Measurements from ENCODE around the gene KHK.

DNA sequence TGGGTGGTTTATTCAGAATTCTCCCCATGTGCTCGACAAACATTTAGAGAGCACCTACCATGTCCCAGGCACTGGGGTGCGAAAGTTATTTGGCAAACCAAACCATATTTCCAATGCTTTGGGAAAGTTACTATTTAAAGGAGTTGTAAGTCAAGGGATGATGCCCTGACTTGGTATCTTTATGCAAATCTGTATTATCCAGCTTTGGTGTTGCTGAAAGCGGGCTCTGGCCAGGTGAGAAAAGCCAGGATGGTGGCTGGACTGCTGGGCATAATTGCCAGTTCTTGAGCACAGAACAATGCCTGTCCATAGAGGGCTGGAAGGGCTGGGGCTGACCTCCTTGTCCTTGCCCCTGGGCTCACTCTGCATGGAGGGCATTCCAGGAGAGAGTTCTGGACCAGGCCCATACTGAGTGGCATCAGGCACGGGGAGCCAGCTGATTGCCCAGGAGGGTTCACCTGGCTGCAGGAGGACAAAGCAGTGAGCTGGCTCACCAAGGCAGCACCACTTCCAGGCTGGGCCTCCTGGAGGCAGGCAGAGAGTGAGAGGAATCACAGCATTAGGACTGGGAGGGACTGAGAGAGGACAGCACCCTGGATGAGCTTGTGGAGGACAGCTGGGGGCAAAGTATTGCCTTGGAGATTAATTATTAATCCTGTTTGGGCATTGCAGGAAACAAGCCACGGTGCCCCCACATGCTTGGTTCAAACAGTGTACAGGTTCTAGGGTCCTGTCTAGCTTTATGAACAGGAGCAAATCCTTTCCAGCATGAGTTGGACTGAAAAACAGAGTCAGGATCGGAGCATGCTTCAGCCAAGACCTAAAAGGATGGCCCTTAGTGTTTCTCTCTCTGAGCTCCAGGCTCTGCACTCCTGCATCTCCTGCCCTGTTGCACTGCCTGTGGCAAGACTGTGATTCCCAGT lies 7.1 kb downstream of the KHK start:
- TF ChIP-seq, protein P1, sequence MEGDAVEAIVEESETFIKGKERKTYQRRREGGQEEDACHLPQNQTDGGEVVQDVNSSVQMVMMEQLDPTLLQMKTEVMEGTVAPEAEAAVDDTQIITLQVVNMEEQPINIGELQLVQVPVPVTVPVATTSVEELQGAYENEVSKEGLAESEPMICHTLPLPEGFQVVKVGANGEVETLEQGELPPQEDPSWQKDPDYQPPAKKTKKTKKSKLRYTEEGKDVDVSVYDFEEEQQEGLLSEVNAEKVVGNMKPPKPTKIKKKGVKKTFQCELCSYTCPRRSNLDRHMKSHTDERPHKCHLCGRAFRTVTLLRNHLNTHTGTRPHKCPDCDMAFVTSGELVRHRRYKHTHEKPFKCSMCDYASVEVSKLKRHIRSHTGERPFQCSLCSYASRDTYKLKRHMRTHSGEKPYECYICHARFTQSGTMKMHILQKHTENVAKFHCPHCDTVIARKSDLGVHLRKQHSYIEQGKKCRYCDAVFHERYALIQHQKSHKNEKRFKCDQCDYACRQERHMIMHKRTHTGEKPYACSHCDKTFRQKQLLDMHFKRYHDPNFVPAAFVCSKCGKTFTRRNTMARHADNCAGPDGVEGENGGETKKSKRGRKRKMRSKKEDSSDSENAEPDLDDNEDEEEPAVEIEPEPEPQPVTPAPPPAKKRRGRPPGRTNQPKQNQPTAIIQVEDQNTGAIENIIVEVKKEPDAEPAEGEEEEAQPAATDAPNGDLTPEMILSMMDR (IDR thresholded peaks at IDR 0.05), result no peak
- TF ChIP-seq POLR2A (IDR thresholded peaks at IDR 0.05), result no peak

Data from prostate gland (tissue), 2 donors.